HepG2 (cell line): ENCODE data around the gene PARN. TPM values are rescaled to one million over a fixed set of nuclear protein-coding genes. Genes with fewer than 3 reads are reported as not detected.

ENCODE experiments used
- ATAC-seq: fragments of 200-7000 bp; cut with Tn5 transposase; 3 replicates; pipeline ENCODE4 v1.9.1; 2020; ENCODE audit warnings: mild to moderate bottlenecking, moderate library complexity
- BruUV-seq: library from RNA; stranded (reverse); fragments of 400-500 nt; replicated peaks from 2 replicates; lab custom pipeline; 2021; lab: Mats Ljungman, UMichigan
- CTCF ChIA-PET: fragments of 300-600 bp; formaldehyde crosslinking; extraction: SDS; loops from one replicate; lab custom pipeline; 2021; ENCODE audit warnings: low total read pairs, inconsistent platforms, low intra/inter-chr PET ratio; lab: Yijun Ruan, JAX
- POLR2A ChIA-PET: fragments of 350-600 bp; sonication (Branson Sonifier 250); formaldehyde crosslinking; loops from one replicate; lab custom pipeline; 2020; ENCODE audit warnings: antibody characterized with exemption, inconsistent platforms; lab: Yijun Ruan, JAX
- DNase-seq: peaks from one replicate; pipeline ENCODE4 v3.0.0-alpha.2; 2015; ENCODE audit warnings: low spot score
- FAIRE-seq: peaks from 3 replicates; lab custom pipeline; 2011; peaks lifted over from hg19 to GRCh38; lab: Jason Lieb, UNC
- H2AFZ ChIP-seq: one replicate; pipeline ENCODE4 v1.6.1; 2011; ENCODE audit warnings: low read length, inconsistent platforms
- H3K27ac ChIP-seq: fragments of 300-600 bp; 3 replicates; pipeline ENCODE4 v1.8.0; 2011; ENCODE audit warnings: mixed run types, mild to moderate bottlenecking, mixed read lengths, low read length, inconsistent platforms; ENCODE audit not compliant: insufficient read depth; ENCODE audit errors: extremely low read length
- H3K27me3 ChIP-seq, 2 experiments: fragments of 200-600 bp in 1 of 2; 2 replicates in 1 of 2; 3 replicates in 1 of 2; pipeline versions ENCODE4 v1.6.0 to v1.8.0; 2011; ENCODE audit warnings: low read length in 2 of 2, mild to moderate bottlenecking in 2 of 2, moderate library complexity in 2 of 2, inconsistent platforms in 1 of 2; ENCODE audit not compliant: insufficient read depth in 2 of 2, control insufficient read depth in 1 of 2
- H3K36me3 ChIP-seq, 2 experiments: fragments of 200-600 bp in 1 of 2; replicated peaks in 1 of 2; 2 replicates in 1 of 2; 3 replicates in 1 of 2; pipeline versions ENCODE4 v1.5.1 to v1.8.0; 2011; ENCODE audit warnings: low read length in 2 of 2, inconsistent platforms in 1 of 2; ENCODE audit not compliant: insufficient read depth in 2 of 2, control insufficient read depth in 1 of 2
- H3K4me1 ChIP-seq: 2 replicates; pipeline ENCODE4 v1.5.1; 2012; ENCODE audit warnings: low read length, inconsistent platforms; ENCODE audit not compliant: insufficient read depth
- H3K4me2 ChIP-seq: 2 replicates; pipeline ENCODE4 v1.6.0; 2011; ENCODE audit warnings: low read depth, low read length, inconsistent platforms
- H3K4me3 ChIP-seq, 3 experiments: fragments of 200-600 bp in 1 of 3; sonication (generic), shearing (Covaris generic) in 1 of 3; replicated peaks in 1 of 3; 2 replicates each; pipeline ENCODE4 v1.5.1; 2011 to 2016; ENCODE audit warnings: low read length in 3 of 3, inconsistent platforms in 2 of 3, low read depth in 2 of 3, mild to moderate bottlenecking in 2 of 3, control low read depth in 1 of 3, mixed read lengths in 1 of 3; ENCODE audit not compliant: insufficient read depth in 1 of 3
- H3K79me2 ChIP-seq: one replicate; pipeline ENCODE4 v1.6.1; 2011; ENCODE audit warnings: low read length, inconsistent platforms; ENCODE audit not compliant: insufficient read depth
- H3K9ac ChIP-seq: 2 replicates; pipeline ENCODE4 v1.6.0; 2011; ENCODE audit warnings: mild to moderate bottlenecking, low read depth, low read length, inconsistent platforms; ENCODE audit not compliant: insufficient read depth
- H3K9me3 ChIP-seq: 2 replicates; pipeline ENCODE4 v1.5.1; 2012; ENCODE audit warnings: mild to moderate bottlenecking, low read length
- H4K20me1 ChIP-seq: 2 replicates; pipeline ENCODE4 v1.6.0; 2011; ENCODE audit warnings: inconsistent platforms, mild to moderate bottlenecking, low read length, moderate library complexity; ENCODE audit not compliant: insufficient read depth
- ATF7 ChIP-seq, 2 experiments: fragments of 450-650 bp in 1 of 2; sonication (generic) in 1 of 2; formaldehyde crosslinking in 1 of 2; IDR thresholded peaks; 2 replicates each; pipeline versions ENCODE4 v1.4.0 to v1.6.1; 2016 to 2020; ENCODE audit warnings: antibody characterized with exemption in 1 of 2, mild to moderate bottlenecking in 1 of 2, missing genetic modification reagents in 1 of 2
- CC2D1A ChIP-seq: sonication (generic); formaldehyde crosslinking; IDR thresholded peaks from 2 replicates; pipeline ENCODE4 v1.8.1; 2023; ENCODE audit warnings: mild to moderate bottlenecking, missing genetic modification reagents
- CENPBD1 ChIP-seq: sonication (generic); formaldehyde crosslinking; IDR thresholded peaks from 2 replicates; pipeline ENCODE4 v1.8.0; 2022; ENCODE audit warnings: missing genetic modification reagents, low read depth, mild to moderate bottlenecking, borderline replicate concordance
- DNMT3B ChIP-seq: conservative IDR thresholded peaks from 2 replicates; pipeline ENCODE4 v1.6.1; 2016; ENCODE audit warnings: missing biosample characterization, control low read depth
- FOXO1 ChIP-seq: sonication (generic); formaldehyde crosslinking; IDR thresholded peaks from 2 replicates; pipeline ENCODE4 v1.4.0; 2020; ENCODE audit warnings: missing genetic modification reagents
- HNRNPH1 ChIP-seq: fragments of 200-400 bp; formaldehyde crosslinking; optimal IDR thresholded peaks from 2 replicates; pipeline ENCODE3; 2017; ENCODE audit warnings: mild to moderate bottlenecking, low read depth, low read length
- KDM6A ChIP-seq: IDR thresholded peaks from 2 replicates; pipeline ENCODE4 v1.6.1; 2016; ENCODE audit warnings: low read depth
- MLX ChIP-seq: IDR thresholded peaks from 2 replicates; pipeline ENCODE4 v1.6.1; 2016
- NFYC ChIP-seq: IDR thresholded peaks from 2 replicates; pipeline ENCODE4 v1.6.1; 2016; ENCODE audit warnings: missing genetic modification reagents, missing compliant biosample characterization
- NPAS2 ChIP-seq: sonication (generic); formaldehyde crosslinking; IDR thresholded peaks from 2 replicates; pipeline ENCODE4 v1.8.0; 2022; ENCODE audit warnings: mild to moderate bottlenecking, missing genetic modification reagents, borderline replicate concordance
- PLSCR1 ChIP-seq: sonication (generic); formaldehyde crosslinking; IDR thresholded peaks from 2 replicates; pipeline ENCODE4 v1.5.0; 2020; ENCODE audit warnings: missing genetic modification reagents, mild to moderate bottlenecking, borderline replicate concordance
- RARA ChIP-seq: IDR thresholded peaks from 2 replicates; pipeline ENCODE4 v1.6.1; 2016; ENCODE audit warnings: missing genetic modification reagents, missing compliant biosample characterization
- SP140L ChIP-seq: sonication (generic); formaldehyde crosslinking; IDR thresholded peaks from 2 replicates; pipeline ENCODE4 v1.4.0; 2020; ENCODE audit warnings: missing genetic modification reagents, borderline replicate concordance
- SP2 ChIP-seq: sonication (generic); formaldehyde crosslinking; IDR thresholded peaks from 2 replicates; pipeline ENCODE4 v1.5.1; 2020; ENCODE audit warnings: mild to moderate bottlenecking, missing genetic modification reagents
- SP5 ChIP-seq: IDR thresholded peaks from 2 replicates; pipeline ENCODE4 v1.6.1; 2016; ENCODE audit warnings: low read depth, borderline replicate concordance
- ZFP90 ChIP-seq: sonication (generic); formaldehyde crosslinking; IDR thresholded peaks from 2 replicates; pipeline ENCODE4 v1.8.0; 2022; ENCODE audit warnings: missing genetic modification reagents, mild to moderate bottlenecking, inconsistent platforms, borderline replicate concordance
- ZNF180 ChIP-seq: sonication (generic); formaldehyde crosslinking; IDR thresholded peaks from 2 replicates; pipeline ENCODE4 v1.4.0; 2020; ENCODE audit warnings: low read depth, missing genetic modification reagents, borderline replicate concordance
- ZNF431 ChIP-seq: sonication (generic); formaldehyde crosslinking; IDR thresholded peaks from 2 replicates; pipeline ENCODE4 v1.9.0; 2022; ENCODE audit warnings: missing genetic modification reagents, low read depth, mild to moderate bottlenecking, borderline replicate concordance
- ZNF501 ChIP-seq: sonication (generic); formaldehyde crosslinking; IDR thresholded peaks from 2 replicates; pipeline ENCODE4 v1.5.1; 2020; ENCODE audit warnings: mild to moderate bottlenecking, moderate library complexity, missing genetic modification reagents
- WGBS: methylation state at CpG from one replicate; pipeline ENCODE4 v1.1.6; 2017; ENCODE audit warnings: low lambda C conversion rate; 5-methylcytosine and 5-hydroxymethylcytosine counted together
- in situ Hi-C: cut with HindIII; loops from 2 replicates; pipeline ENCODE4 v1.10.0; 2017; ENCODE audit warnings: low pct_unique_long_range_greater_than_20kb; ENCODE audit not compliant: extremely low pct_ligation_motif_present
- intact Hi-C: fragments of 100-400 bp; cut with micrococcal nuclease; formaldehyde crosslinking; loops from one replicate; pipeline ENCODE4 v1.10.0; 2022; ENCODE audit not compliant: unreplicated experiment
- polyA plus RNA-seq, 8 experiments: library from polyadenylated mRNA; depleted of rRNA in 3 of 8; stranded (reverse) in 7 of 8; unstranded in 1 of 8; fragments of >200 nt; fragmentation: Illumina TruSeq in 4 of 8; extraction: Trizol in 4 of 8; gene quantifications; 2 replicates each; pipeline versions ENCODE4 v1.2.1 to v1.2.3, GENCODE V29; 2011 to 2016; ENCODE audit warnings: low read depth in 4 of 8, missing spikeins in 1 of 8, mixed read lengths in 1 of 8; ENCODE audit not compliant: insufficient read depth in 1 of 8
- total RNA-seq, 5 experiments: library from RNA; depleted of rRNA; stranded (reverse); fragments of >200 nt; fragmentation: Illumina TruSeq; extraction: Trizol; gene quantifications; 2 replicates each; pipeline ENCODE4 v1.2.3, GENCODE V29; 2016; ENCODE audit warnings: low read depth in 1 of 5

PARN gene
- total and polyA plus RNA-seq, 2 of the 13 experiments (the other 11 are each of a cell fraction or from before 2014, with no cell fraction given) = 13.3 to 47.6 TPM

GRCh38 chr16:14522671-14523070, 107.4 kb downstream of the PARN start:
- no peak overlapping the region for H3K27ac ChIP-seq
- intact Hi-C loops = no loop called here

GRCh38 chr16:14520753-14521152, 109.3 kb downstream of the PARN start:
- Histone ChIP-seq H3K9me3 (no peaks in the 10 kb centered on the region), H3K27me3 (no peaks in the 10 kb centered on the region), H2AFZ (no peak overlapping the region), H3K36me3 (peaks cover 0 to 1% of the 10 kb centered on the region in 2 experiments; a peak in 1 of 5 replicates), H4K20me1 (no peaks in the 10 kb centered on the region), H3K4me2 (no peak overlapping the region), H3K27ac (no peak overlapping the region), H3K79me2 (no peaks in the 10 kb centered on the region), H3K4me1 (peaks cover 22% of the 10 kb centered on the region), H3K4me3 (no peak overlapping the region), H3K9ac (no peak overlapping the region)
- in situ Hi-C loops (no loop called here), intact Hi-C loops (no loop called here)
- DNase-seq (no peak), FAIRE-seq (no peak), ATAC-seq (no peak)
- no TSS peak for BruUV-seq
- WGBS = 99% methylated on average over 2 of the region's 2 CpGs
- POLR2A ChIA-PET = no interaction called here
- CTCF ChIA-PET = no interaction called here
- TF ChIP-seq DNMT3B (CRISPR knock-in tag) = no peak
- TF ChIP-seq ZNF501 (CRISPR knock-in tag) = no peak
- TF ChIP-seq NPAS2 (CRISPR knock-in tag) = no peak
- no peak for TF ChIP-seq KDM6A
- no peak for TF ChIP-seq PLSCR1 (CRISPR knock-in tag)
- no peak for TF ChIP-seq CENPBD1 (CRISPR knock-in tag)
- TF ChIP-seq ZNF431 (CRISPR knock-in tag) = no peak
- TF ChIP-seq SP140L = no peak
- no peak for TF ChIP-seq FOXO1 (CRISPR knock-in tag)
- TF ChIP-seq NFYC = no peak
- TF ChIP-seq CC2D1A (CRISPR knock-in tag) = no peak
- no peak for TF ChIP-seq RARA (CRISPR knock-in tag)
- no peak for TF ChIP-seq HNRNPH1
- no peak for TF ChIP-seq SP5 (CRISPR knock-in tag)
- no peak for TF ChIP-seq ZNF180 (CRISPR knock-in tag)
- no peak for TF ChIP-seq ZFP90 (CRISPR knock-in tag)
- no peak for TF ChIP-seq SP2

More at GRCh38 chr16:14522671-14523070, 107.4 kb downstream of the PARN start:
- H3K36me3 ChIP-seq = no peaks in the 10 kb centered on the region
- DNase-seq = no peak
- POLR2A ChIA-PET = interaction anchor here (0.6 to 0.7 kb wide), 2 partner anchors 8 to 132 kb away, joined by 3 to 4 read pairs; no protein-coding TSS in a partner anchor
- CTCF ChIA-PET = no interaction called here
- H3K4me1 ChIP-seq = peaks cover 40% of the 10 kb centered on the region
- no TSS peak for BruUV-seq
- no peaks in the 10 kb centered on the region for H4K20me1 ChIP-seq
- no peak overlapping the region for H2AFZ ChIP-seq
- no peak overlapping the region for H3K4me3 ChIP-seq
- ATAC-seq = no peak
- FAIRE-seq = no peak
- no peaks in the 10 kb centered on the region for H3K9me3 ChIP-seq
- no peak overlapping the region for H3K9ac ChIP-seq
- no peak overlapping the region for H3K4me2 ChIP-seq
- no peak for TF ChIP-seq MLX (CRISPR knock-in tag)
- TF ChIP-seq ATF7 (IDR thresholded peaks at IDR 0.05) = 0 out of 2 replicates have a peak, but pooled peaks have one; percentile 3
- TF ChIP-seq ATF7 (CRISPR knock-in tag; IDR thresholded peaks at IDR 0.05) = no peak
- H3K79me2 ChIP-seq = no peaks in the 10 kb centered on the region
- in situ Hi-C loops = no loop called here
- H3K27me3 ChIP-seq = no peaks in the 10 kb centered on the region
